Liver (tissue), 9 donors: ENCODE data around the gene NDUFS3. TPM values are rescaled to one million over a fixed set of nuclear protein-coding genes. Genes with fewer than 3 reads are reported as not detected.

Experiments
- DNase-seq: peaks from one replicate; pipeline ENCODE4 v3.0.0-alpha.2; 2017; ENCODE audit warnings: low spot score
- H3K27ac ChIP-seq, 2 donors: one replicate each; pipeline ENCODE4 v1.7.0; 2013; ENCODE audit warnings: inconsistent platforms in 2 of 2, low read length in 2 of 2, control low read depth in 1 of 2, low read depth in 1 of 2, mild to moderate bottlenecking in 1 of 2
- H3K27me3 ChIP-seq, 4 donors: one replicate each; pipeline versions ENCODE4 v1.6.1 to v1.7.0; 2013; ENCODE audit warnings: low read length in 3 of 4, inconsistent platforms in 1 of 4, mild to moderate bottlenecking in 1 of 4, moderate library complexity in 1 of 4; ENCODE audit not compliant: control insufficient read depth in 4 of 4, insufficient read depth in 4 of 4
- H3K36me3 ChIP-seq, 4 donors: one replicate each; pipeline versions ENCODE4 v1.6.1 to v1.7.0; 2013; ENCODE audit warnings: low read length in 3 of 4, mild to moderate bottlenecking in 3 of 4, low read depth in 1 of 4, moderate library complexity in 1 of 4; ENCODE audit not compliant: control insufficient read depth in 4 of 4, insufficient read depth in 3 of 4
- H3K4me1 ChIP-seq, 4 donors: one replicate each; pipeline versions ENCODE4 v1.6.1 to v1.7.0; 2013; ENCODE audit warnings: low read length in 3 of 4, mild to moderate bottlenecking in 3 of 4, moderate library complexity in 1 of 4; ENCODE audit not compliant: control insufficient read depth in 4 of 4, insufficient read depth in 4 of 4
- H3K4me3 ChIP-seq, 3 donors: one replicate each; pipeline versions ENCODE4 v1.6.1 to v1.7.0; 2013; ENCODE audit warnings: low read length in 3 of 3, control low read depth in 1 of 3, low read depth in 1 of 3, mild to moderate bottlenecking in 1 of 3
- H3K9ac ChIP-seq, 2 donors: one replicate each; pipeline ENCODE4 v1.7.0; 2013; ENCODE audit warnings: low read length in 2 of 2, mild to moderate bottlenecking in 2 of 2, moderate library complexity in 2 of 2, control low read depth in 1 of 2, low read depth in 1 of 2
- H3K9me3 ChIP-seq, 4 donors: one replicate each; pipeline versions ENCODE4 v1.6.1 to v1.7.0; 2013; ENCODE audit warnings: low read length in 3 of 4; ENCODE audit not compliant: control insufficient read depth in 4 of 4
- EGR1 ChIP-seq, 2 donors: IDR thresholded peaks; 2 replicates each; pipeline ENCODE4 v1.6.1; 2016 to 2018; ENCODE audit warnings: antibody characterized with exemption in 2 of 2, low read depth in 2 of 2
- FOXA1 ChIP-seq: IDR thresholded peaks from 2 replicates; pipeline ENCODE4 v1.6.1; 2016; ENCODE audit warnings: antibody characterized with exemption
- FOXA2 ChIP-seq: IDR thresholded peaks from 2 replicates; pipeline ENCODE4 v1.6.1; 2016; ENCODE audit warnings: antibody characterized with exemption
- GABPA ChIP-seq, 2 donors: IDR thresholded peaks in 1 of 2; conservative IDR thresholded peaks in 1 of 2; 2 replicates each; pipeline ENCODE4 v1.6.1; 2016; ENCODE audit warnings: antibody characterized with exemption in 2 of 2, mild to moderate bottlenecking in 1 of 2, moderate library complexity in 1 of 2
- HNF4A ChIP-seq, 2 donors: conservative IDR thresholded peaks; 2 replicates each; pipeline ENCODE4 v1.6.1; 2016; ENCODE audit warnings: antibody characterized with exemption in 2 of 2, mild to moderate bottlenecking in 2 of 2
- HNF4G ChIP-seq: IDR thresholded peaks from 2 replicates; pipeline ENCODE4 v1.6.1; 2016; ENCODE audit warnings: antibody characterized with exemption
- JUND ChIP-seq, 2 donors: IDR thresholded peaks; 2 replicates each; pipeline ENCODE4 v1.6.1; 2016; ENCODE audit warnings: antibody characterized with exemption in 2 of 2
- NR2F2 ChIP-seq: IDR thresholded peaks from 2 replicates; pipeline ENCODE4 v1.6.1; 2016; ENCODE audit warnings: antibody characterized with exemption
- RAD21 ChIP-seq, 2 donors: IDR thresholded peaks; 2 replicates each; pipeline ENCODE4 v1.6.1; 2016; ENCODE audit warnings: antibody characterized with exemption in 2 of 2, mild to moderate bottlenecking in 2 of 2
- SP1 ChIP-seq: IDR thresholded peaks from 2 replicates; pipeline ENCODE4 v1.6.1; 2018; ENCODE audit warnings: antibody characterized with exemption, mild to moderate bottlenecking
- TAF1 ChIP-seq: conservative IDR thresholded peaks from 2 replicates; pipeline ENCODE4 v1.6.1; 2016; ENCODE audit warnings: antibody characterized with exemption, mild to moderate bottlenecking
- YY1 ChIP-seq: IDR thresholded peaks from 2 replicates; pipeline ENCODE4 v1.6.1; 2016; ENCODE audit warnings: antibody characterized with exemption, mild to moderate bottlenecking
- WGBS: extraction: QIAGEN DNeasy Blood & Tissue Kit; methylation state at CpG from one replicate; pipeline ENCODE4 v1.1.7; 2013; 5-methylcytosine and 5-hydroxymethylcytosine counted together
- polyA plus RNA-seq, 2 donors: library from polyadenylated mRNA; stranded (reverse) in 1 of 2; unstranded in 1 of 2; fragments of 200-250 nt in 1 of 2; fragments of >200 nt in 1 of 2; fragmentation: Nextera tagmentation in 1 of 2; extraction: Ambion mirVana in 1 of 2; gene quantifications; one replicate each; pipeline versions ENCODE4 v1.2.1 to v1.2.3, GENCODE V29; 2013 to 2015
- total RNA-seq, 2 donors: library from RNA; depleted of rRNA; stranded (reverse); fragments of >200 nt; gene quantifications; one replicate each; pipeline ENCODE4 v1.2.3, GENCODE V29; 2014
- TF ChIP-seq, protein P1 (sequence below): IDR thresholded peaks from 2 replicates; pipeline ENCODE4 v1.6.1; 2016; ENCODE audit warnings: antibody characterized with exemption
- TF ChIP-seq, protein P2 (sequence below): IDR thresholded peaks from 2 replicates; pipeline ENCODE4 v1.6.1; 2016; ENCODE audit warnings: antibody characterized with exemption
- TF ChIP-seq, protein P3 (sequence below): IDR thresholded peaks from 2 replicates; pipeline ENCODE4 v1.6.1; 2016; ENCODE audit warnings: antibody characterized with exemption
- TF ChIP-seq, protein P4 (sequence below): IDR thresholded peaks from 2 replicates; pipeline ENCODE4 v1.6.1; 2016; ENCODE audit warnings: antibody characterized with exemption, mild to moderate bottlenecking
- TF ChIP-seq, protein P5 (sequence below): fragments of 150-350 bp; IDR thresholded peaks from 2 replicates; pipeline ENCODE4 v1.5.1; 2017; ENCODE audit warnings: improper control_type of control experiment, low read depth, low read length; ENCODE audit not compliant: missing input control
- donor health status: healthy.
- donor health status: healthy.
- donor health status: healthy.
- donor health status: healthy.
- donor health status: healthy.

Gene NDUFS3
- total and polyA plus RNA-seq, 4 donors: 43.8 to 101 (median 67.8) TPM

DNA sequence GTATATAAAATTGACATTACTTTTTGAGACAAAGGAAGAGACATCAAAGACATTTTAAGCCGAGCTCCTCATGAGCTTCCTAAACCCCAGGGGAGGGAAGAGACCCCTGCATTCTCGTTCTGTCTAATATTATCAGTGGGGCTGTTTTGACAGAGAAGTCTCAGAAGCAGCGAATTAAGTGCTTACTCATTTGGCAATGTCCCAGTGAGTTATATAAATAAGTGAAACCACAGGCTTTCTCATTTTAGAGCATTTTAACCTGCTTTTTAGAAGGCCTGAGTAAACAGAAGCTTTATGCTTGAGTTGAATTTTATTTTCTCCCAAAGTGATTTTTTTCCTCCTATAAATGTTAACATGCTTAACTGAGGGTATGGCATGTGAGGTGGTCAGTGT, 38.5 kb downstream of the NDUFS3 start:
- Histone ChIP-seq H3K36me3 (peaks cover 8 to 44% (median 37%) of the 10 kb centered on the region in 4 donors), H3K9ac (no peak overlapping the region), H3K4me1 (no peaks in the 10 kb centered on the region), H3K4me3 (no peak overlapping the region), H3K9me3 (no peaks in the 10 kb centered on the region), H3K27me3 (no peaks in the 10 kb centered on the region), H3K27ac (no peak overlapping the region)
- TF ChIP-seq HNF4G: no peak
- TF ChIP-seq TAF1: no peak
- no peak for TF ChIP-seq GABPA (IDR thresholded peaks at IDR 0.05 in 1 of 2, conservative IDR thresholded peaks at IDR 0.05 in 1 of 2)
- TF ChIP-seq, protein P1, sequence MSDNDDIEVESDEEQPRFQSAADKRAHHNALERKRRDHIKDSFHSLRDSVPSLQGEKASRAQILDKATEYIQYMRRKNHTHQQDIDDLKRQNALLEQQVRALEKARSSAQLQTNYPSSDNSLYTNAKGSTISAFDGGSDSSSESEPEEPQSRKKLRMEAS: no peak
- TF ChIP-seq NR2F2: no peak
- no peak for TF ChIP-seq RAD21 (IDR thresholded peaks at IDR 0.05)
- TF ChIP-seq, protein P2, sequence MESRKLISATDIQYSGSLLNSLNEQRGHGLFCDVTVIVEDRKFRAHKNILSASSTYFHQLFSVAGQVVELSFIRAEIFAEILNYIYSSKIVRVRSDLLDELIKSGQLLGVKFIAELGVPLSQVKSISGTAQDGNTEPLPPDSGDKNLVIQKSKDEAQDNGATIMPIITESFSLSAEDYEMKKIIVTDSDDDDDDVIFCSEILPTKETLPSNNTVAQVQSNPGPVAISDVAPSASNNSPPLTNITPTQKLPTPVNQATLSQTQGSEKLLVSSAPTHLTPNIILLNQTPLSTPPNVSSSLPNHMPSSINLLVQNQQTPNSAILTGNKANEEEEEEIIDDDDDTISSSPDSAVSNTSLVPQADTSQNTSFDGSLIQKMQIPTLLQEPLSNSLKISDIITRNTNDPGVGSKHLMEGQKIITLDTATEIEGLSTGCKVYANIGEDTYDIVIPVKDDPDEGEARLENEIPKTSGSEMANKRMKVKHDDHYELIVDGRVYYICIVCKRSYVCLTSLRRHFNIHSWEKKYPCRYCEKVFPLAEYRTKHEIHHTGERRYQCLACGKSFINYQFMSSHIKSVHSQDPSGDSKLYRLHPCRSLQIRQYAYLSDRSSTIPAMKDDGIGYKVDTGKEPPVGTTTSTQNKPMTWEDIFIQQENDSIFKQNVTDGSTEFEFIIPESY: no peak
- TF ChIP-seq, protein P3, sequence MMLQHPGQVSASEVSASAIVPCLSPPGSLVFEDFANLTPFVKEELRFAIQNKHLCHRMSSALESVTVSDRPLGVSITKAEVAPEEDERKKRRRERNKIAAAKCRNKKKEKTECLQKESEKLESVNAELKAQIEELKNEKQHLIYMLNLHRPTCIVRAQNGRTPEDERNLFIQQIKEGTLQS: no peak
- TF ChIP-seq, protein P4, sequence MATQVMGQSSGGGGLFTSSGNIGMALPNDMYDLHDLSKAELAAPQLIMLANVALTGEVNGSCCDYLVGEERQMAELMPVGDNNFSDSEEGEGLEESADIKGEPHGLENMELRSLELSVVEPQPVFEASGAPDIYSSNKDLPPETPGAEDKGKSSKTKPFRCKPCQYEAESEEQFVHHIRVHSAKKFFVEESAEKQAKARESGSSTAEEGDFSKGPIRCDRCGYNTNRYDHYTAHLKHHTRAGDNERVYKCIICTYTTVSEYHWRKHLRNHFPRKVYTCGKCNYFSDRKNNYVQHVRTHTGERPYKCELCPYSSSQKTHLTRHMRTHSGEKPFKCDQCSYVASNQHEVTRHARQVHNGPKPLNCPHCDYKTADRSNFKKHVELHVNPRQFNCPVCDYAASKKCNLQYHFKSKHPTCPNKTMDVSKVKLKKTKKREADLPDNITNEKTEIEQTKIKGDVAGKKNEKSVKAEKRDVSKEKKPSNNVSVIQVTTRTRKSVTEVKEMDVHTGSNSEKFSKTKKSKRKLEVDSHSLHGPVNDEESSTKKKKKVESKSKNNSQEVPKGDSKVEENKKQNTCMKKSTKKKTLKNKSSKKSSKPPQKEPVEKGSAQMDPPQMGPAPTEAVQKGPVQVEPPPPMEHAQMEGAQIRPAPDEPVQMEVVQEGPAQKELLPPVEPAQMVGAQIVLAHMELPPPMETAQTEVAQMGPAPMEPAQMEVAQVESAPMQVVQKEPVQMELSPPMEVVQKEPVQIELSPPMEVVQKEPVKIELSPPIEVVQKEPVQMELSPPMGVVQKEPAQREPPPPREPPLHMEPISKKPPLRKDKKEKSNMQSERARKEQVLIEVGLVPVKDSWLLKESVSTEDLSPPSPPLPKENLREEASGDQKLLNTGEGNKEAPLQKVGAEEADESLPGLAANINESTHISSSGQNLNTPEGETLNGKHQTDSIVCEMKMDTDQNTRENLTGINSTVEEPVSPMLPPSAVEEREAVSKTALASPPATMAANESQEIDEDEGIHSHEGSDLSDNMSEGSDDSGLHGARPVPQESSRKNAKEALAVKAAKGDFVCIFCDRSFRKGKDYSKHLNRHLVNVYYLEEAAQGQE: no peak
- 73% methylated on average over 3 of the region's 3 CpGs for WGBS
- DNase-seq: no peak

DNA sequence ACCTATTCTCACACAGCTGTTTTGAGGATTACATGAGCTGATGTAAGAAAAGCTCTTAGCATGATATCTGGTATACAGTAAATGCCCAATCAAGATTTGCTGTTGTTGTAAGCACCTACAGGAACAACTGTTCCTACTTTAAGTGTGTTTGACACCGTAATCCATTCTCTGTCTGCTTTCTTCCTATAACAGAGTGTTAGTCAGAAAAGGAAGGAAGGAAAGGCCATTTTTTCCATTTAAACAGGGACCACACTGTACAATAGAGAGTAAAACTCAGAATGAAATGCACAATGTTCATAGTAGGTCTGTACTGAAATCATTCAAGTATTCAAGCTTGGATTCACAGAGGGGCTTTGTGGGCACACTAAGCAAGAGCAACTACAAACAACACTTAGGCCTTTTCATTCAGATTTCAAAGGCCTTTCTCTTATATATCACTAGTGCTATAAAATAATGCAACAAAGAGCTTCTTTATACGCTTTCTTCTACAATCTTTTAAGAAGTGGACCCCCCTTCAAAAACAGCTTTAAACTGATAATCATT, 42.0 kb downstream of the NDUFS3 start:
- Histone ChIP-seq H3K9me3 (no peaks in the 10 kb centered on the region), H3K9ac (no peak overlapping the region), H3K4me1 (no peaks in the 10 kb centered on the region), H3K36me3 (peaks cover 15 to 64% (median 62%) of the 10 kb centered on the region in 4 donors), H3K4me3 (no peak overlapping the region), H3K27ac (no peak overlapping the region), H3K27me3 (no peaks in the 10 kb centered on the region)
- TF ChIP-seq GABPA (IDR thresholded peaks at IDR 0.05 in 1 of 2, conservative IDR thresholded peaks at IDR 0.05 in 1 of 2): no peak
- TF ChIP-seq HNF4G: no peak
- no peak for TF ChIP-seq FOXA2
- TF ChIP-seq, protein P3: no peak
- TF ChIP-seq SP1: no peak
- TF ChIP-seq FOXA1: no peak
- TF ChIP-seq, protein P4: no peak
- TF ChIP-seq, protein P2: no peak
- no peak for TF ChIP-seq YY1
- TF ChIP-seq JUND (IDR thresholded peaks at IDR 0.05): no peak
- no peak for TF ChIP-seq EGR1 (IDR thresholded peaks at IDR 0.05; ENCODE audit: low read depth in 2 of 2)
- TF ChIP-seq, protein P5, sequence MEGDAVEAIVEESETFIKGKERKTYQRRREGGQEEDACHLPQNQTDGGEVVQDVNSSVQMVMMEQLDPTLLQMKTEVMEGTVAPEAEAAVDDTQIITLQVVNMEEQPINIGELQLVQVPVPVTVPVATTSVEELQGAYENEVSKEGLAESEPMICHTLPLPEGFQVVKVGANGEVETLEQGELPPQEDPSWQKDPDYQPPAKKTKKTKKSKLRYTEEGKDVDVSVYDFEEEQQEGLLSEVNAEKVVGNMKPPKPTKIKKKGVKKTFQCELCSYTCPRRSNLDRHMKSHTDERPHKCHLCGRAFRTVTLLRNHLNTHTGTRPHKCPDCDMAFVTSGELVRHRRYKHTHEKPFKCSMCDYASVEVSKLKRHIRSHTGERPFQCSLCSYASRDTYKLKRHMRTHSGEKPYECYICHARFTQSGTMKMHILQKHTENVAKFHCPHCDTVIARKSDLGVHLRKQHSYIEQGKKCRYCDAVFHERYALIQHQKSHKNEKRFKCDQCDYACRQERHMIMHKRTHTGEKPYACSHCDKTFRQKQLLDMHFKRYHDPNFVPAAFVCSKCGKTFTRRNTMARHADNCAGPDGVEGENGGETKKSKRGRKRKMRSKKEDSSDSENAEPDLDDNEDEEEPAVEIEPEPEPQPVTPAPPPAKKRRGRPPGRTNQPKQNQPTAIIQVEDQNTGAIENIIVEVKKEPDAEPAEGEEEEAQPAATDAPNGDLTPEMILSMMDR: no peak
- no peak for TF ChIP-seq RAD21 (IDR thresholded peaks at IDR 0.05)
- TF ChIP-seq HNF4A (conservative IDR thresholded peaks at IDR 0.05): no peak
- WGBS: 89% methylated on average over 2 of the region's 2 CpGs
- DNase-seq: no peak
